Smooth muscle cell (in vitro differentiated cells): ENCODE results near the gene VGLL4. TPM values are rescaled to one million over a fixed set of nuclear protein-coding genes. Genes with fewer than 3 reads are reported as not detected.

Experiments used
- DNase-seq: peaks from one replicate; lab custom pipeline; 2025; ENCODE audit not compliant: unreplicated experiment; lab: John Stamatoyannopoulos, UW
- H2AFZ ChIP-seq: fragments of 200-600 bp; sonication (generic); 2 replicates; pipeline ENCODE4 v1.6.0; 2016; ENCODE audit warnings: antibody characterized with exemption, low read depth, mild to moderate bottlenecking
- H3F3A ChIP-seq: fragments of 200-600 bp; sonication (generic); 2 replicates; pipeline ENCODE4 v1.6.0; 2017; ENCODE audit warnings: antibody characterized with exemption, low read depth
- H3K27ac ChIP-seq: fragments of 200-600 bp; sonication (generic); 2 replicates; pipeline ENCODE4 v1.5.1; 2016; ENCODE audit warnings: low read depth, mild to moderate bottlenecking
- H3K27me3 ChIP-seq: fragments of 200-600 bp; sonication (generic); 2 replicates; pipeline ENCODE4 v1.6.1; 2016; ENCODE audit warnings: low read depth, mild to moderate bottlenecking
- H3K36me3 ChIP-seq: fragments of 200-600 bp; sonication (generic); 2 replicates; pipeline ENCODE4 v1.5.1; 2016; ENCODE audit warnings: low read depth
- H3K4me1 ChIP-seq: fragments of 200-600 bp; sonication (generic); 2 replicates; pipeline ENCODE4 v1.5.1; 2016; ENCODE audit warnings: low read depth
- H3K4me2 ChIP-seq: fragments of 200-600 bp; sonication (generic); 2 replicates; pipeline ENCODE4 v1.6.0; 2016; ENCODE audit warnings: mild to moderate bottlenecking
- H3K4me3 ChIP-seq: fragments of 200-600 bp; sonication (generic); 2 replicates; pipeline ENCODE4 v1.5.1; 2016; ENCODE audit warnings: mild to moderate bottlenecking
- H3K79me2 ChIP-seq: fragments of 200-600 bp; sonication (generic); 2 replicates; pipeline ENCODE4 v1.6.0; 2016; ENCODE audit warnings: low read depth, mild to moderate bottlenecking
- H3K9ac ChIP-seq: fragments of 200-600 bp; sonication (generic); 2 replicates; pipeline ENCODE4 v1.6.0; 2016; ENCODE audit warnings: low read depth
- H3K9me3 ChIP-seq: fragments of 200-600 bp; sonication (generic); replicated peaks from 2 replicates; pipeline ENCODE4 v1.5.1; 2016; ENCODE audit warnings: low read depth
- H4K20me1 ChIP-seq: fragments of 200-600 bp; sonication (generic); 2 replicates; pipeline ENCODE4 v1.6.0; 2016; ENCODE audit warnings: low read depth
- WGBS: methylation state at CpG from one replicate; pipeline ENCODE4 v1.1.7; 2016; ENCODE audit warnings: low lambda C conversion rate; 5-methylcytosine and 5-hydroxymethylcytosine counted together
- polyA plus RNA-seq: library from polyadenylated mRNA; unstranded; fragments of >200 nt; fragmentation: Nextera tagmentation; extraction: Ambion mirVana; gene quantifications from 2 replicates; pipeline ENCODE4 v1.2.1, GENCODE V29; 2016
- total RNA-seq: library from RNA; depleted of rRNA; stranded (reverse); fragments of >200 nt; gene quantifications from 2 replicates; pipeline ENCODE4 v1.2.3, GENCODE V29; 2014
- TF ChIP-seq, protein P1 (sequence below): fragments of 200-600 bp; sonication (generic); IDR thresholded peaks from 2 replicates; pipeline ENCODE4 v1.5.1; 2017; ENCODE audit warnings: borderline replicate concordance, mild to moderate bottlenecking, antibody characterized with exemption; ENCODE audit not compliant: insufficient read depth, poor library complexity, severe bottlenecking

VGLL4 gene
- total and polyA plus RNA-seq, 2 experiments from 2014 or later: 72.0 to 109 TPM

DNA sequence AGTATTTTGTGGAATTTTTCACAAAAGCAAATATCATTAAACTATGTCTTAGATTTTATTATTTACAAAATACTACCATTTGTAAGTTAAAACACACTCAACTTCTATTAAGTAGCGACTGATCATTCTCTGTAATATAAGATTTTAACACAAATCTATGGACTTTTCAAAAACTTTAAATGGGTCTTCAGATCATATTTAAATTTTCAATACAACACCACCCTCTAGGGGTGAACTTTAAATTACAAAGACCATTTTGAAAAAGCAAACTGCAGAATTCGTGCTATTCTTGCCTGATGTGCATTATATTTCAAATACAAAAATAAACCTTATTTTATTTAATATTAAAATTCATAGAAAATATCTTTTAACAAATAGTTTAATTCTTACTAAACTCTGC lies 8.2 kb upstream of the VGLL4 start:
- Histone ChIP-seq H3K27ac (peak overlapping the region; percentile 64), H3F3A (no peaks in the 10 kb centered on the region), H3K27me3 (no peaks in the 10 kb centered on the region), H3K9me3 (no peaks in the 10 kb centered on the region), H2AFZ (no peak overlapping the region), H3K4me2 (peak overlapping the region; percentile 65), H3K79me2 (peaks cover 37% of the 10 kb centered on the region), H3K4me3 (peak overlapping the region; percentile 11), H3K36me3 (no peaks in the 10 kb centered on the region), H3K4me1 (peaks cover 8% of the 10 kb centered on the region), H4K20me1 (no peaks in the 10 kb centered on the region), H3K9ac (peak overlapping the region; percentile 21)
- 14% methylated on average over 2 of the region's 2 CpGs for WGBS
- TF ChIP-seq, protein P1, sequence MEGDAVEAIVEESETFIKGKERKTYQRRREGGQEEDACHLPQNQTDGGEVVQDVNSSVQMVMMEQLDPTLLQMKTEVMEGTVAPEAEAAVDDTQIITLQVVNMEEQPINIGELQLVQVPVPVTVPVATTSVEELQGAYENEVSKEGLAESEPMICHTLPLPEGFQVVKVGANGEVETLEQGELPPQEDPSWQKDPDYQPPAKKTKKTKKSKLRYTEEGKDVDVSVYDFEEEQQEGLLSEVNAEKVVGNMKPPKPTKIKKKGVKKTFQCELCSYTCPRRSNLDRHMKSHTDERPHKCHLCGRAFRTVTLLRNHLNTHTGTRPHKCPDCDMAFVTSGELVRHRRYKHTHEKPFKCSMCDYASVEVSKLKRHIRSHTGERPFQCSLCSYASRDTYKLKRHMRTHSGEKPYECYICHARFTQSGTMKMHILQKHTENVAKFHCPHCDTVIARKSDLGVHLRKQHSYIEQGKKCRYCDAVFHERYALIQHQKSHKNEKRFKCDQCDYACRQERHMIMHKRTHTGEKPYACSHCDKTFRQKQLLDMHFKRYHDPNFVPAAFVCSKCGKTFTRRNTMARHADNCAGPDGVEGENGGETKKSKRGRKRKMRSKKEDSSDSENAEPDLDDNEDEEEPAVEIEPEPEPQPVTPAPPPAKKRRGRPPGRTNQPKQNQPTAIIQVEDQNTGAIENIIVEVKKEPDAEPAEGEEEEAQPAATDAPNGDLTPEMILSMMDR: peak; percentile 69
- no peak for DNase-seq

DNA sequence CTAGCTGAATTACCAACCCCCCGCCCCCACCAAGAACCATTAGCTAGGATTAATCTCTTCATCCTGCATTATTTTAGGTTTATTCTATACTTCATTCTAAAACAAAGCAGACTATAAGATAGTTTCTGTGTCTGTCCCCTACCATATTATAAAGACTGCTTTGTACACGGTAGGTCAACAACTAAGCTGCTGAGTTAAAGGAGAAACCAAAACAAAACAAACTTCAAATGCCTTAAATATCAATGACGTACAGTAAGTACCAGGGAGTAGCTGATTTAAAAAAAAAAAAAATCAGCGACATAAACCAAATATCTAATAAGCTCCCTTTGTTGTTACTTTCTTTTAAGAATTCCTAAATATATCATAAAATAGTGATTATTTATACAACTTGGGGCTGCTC lies 7.8 kb upstream of the VGLL4 start:
- H3K27ac ChIP-seq: peak overlapping the region; percentile 64
- no peak for DNase-seq

DNA sequence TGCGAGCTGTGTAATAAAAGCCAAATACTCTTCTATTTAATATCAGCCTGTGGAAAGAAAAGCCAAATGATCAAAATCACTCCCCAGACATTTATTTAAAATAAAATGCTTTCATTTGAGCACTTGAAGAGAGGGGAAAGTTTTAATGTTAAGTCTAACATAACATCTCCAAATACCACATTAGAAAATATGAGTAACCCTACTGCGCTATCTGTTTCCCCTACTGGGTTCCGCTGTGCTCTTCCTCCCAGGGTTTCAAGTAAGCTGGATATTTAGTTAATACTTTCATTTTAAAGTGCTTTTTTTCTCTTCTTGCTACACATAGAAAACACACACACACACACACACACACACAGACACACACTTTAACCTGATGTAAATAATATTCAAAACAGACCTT lies 6.7 kb upstream of the VGLL4 start:
- no peak overlapping the region for H3K4me3 ChIP-seq
- H3K79me2 ChIP-seq: peaks cover 46% of the 10 kb centered on the region
- DNase-seq: no peak
- H3K36me3 ChIP-seq: no peaks in the 10 kb centered on the region
- H3K4me2 ChIP-seq: no peak overlapping the region
- no peaks in the 10 kb centered on the region for H3K27me3 ChIP-seq
- no peak overlapping the region for H2AFZ ChIP-seq
- no peak overlapping the region for H3K27ac ChIP-seq
- TF ChIP-seq, protein P1: no peak
- H3K9me3 ChIP-seq: no peaks in the 10 kb centered on the region
- no peak overlapping the region for H3K9ac ChIP-seq
- H4K20me1 ChIP-seq: no peaks in the 10 kb centered on the region
- peaks cover 8% of the 10 kb centered on the region for H3K4me1 ChIP-seq
- 94% methylated on average over 3 of the region's 3 CpGs for WGBS
- H3F3A ChIP-seq: no peaks in the 10 kb centered on the region

More for the DNA sequence above, 7.8 kb upstream of the VGLL4 start:
- H3K9ac ChIP-seq: peak overlapping the region; percentile 21
- WGBS: 34% methylated on average over 4 of the region's 4 CpGs
- peak overlapping the region; percentile 11 for H3K4me3 ChIP-seq
- H3K79me2 ChIP-seq: peaks cover 41% of the 10 kb centered on the region
- no peaks in the 10 kb centered on the region for H4K20me1 ChIP-seq
- peak overlapping the region; percentile 65 for H3K4me2 ChIP-seq
- peaks cover 8% of the 10 kb centered on the region for H3K4me1 ChIP-seq
- no peak overlapping the region for H2AFZ ChIP-seq
- no peaks in the 10 kb centered on the region for H3K9me3 ChIP-seq
- no peaks in the 10 kb centered on the region for H3K36me3 ChIP-seq
- H3F3A ChIP-seq: no peaks in the 10 kb centered on the region
- TF ChIP-seq, protein P1: no peak
- H3K27me3 ChIP-seq: no peaks in the 10 kb centered on the region

DNA sequence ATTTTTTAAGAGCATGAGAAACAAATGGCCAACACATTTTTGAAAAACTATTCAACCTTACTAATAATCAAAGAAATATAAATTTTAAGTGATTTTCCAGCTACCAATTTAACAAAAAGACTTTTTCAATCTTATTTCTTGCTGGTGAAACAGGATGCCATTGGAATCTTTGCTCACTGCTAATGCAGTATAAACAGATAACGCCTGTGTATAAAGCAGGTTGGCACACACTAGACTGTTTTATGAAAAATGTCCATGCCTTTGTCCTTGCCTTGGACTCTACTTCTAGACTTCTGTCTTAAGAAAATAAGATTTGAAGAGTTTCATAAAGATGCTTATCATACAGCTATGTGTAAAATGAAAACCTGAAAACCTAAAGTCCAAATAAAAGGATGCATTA lies 5.0 kb upstream of the VGLL4 start:
- H3K27ac ChIP-seq: no peak overlapping the region
- no peak overlapping the region for H3K9ac ChIP-seq
- DNase-seq: no peak
- H3K9me3 ChIP-seq: no peaks in the 10 kb centered on the region
- no peak overlapping the region for H2AFZ ChIP-seq
- peaks cover 12% of the 10 kb centered on the region for H3K4me1 ChIP-seq
- TF ChIP-seq, protein P1: no peak
- H3K27me3 ChIP-seq: no peaks in the 10 kb centered on the region
- peaks cover 7% of the 10 kb centered on the region for H3F3A ChIP-seq
- H3K4me3 ChIP-seq: no peak overlapping the region
- H3K36me3 ChIP-seq: no peaks in the 10 kb centered on the region
- H3K79me2 ChIP-seq: peaks cover 49% of the 10 kb centered on the region
- H3K4me2 ChIP-seq: no peak overlapping the region
- H4K20me1 ChIP-seq: no peaks in the 10 kb centered on the region
- WGBS: 91% methylated on average over 1 of the region's 1 CpG
